Calu3 (cell line): Measurements from ENCODE around the gene BCAS1. TPM values are rescaled to one million over a fixed set of nuclear protein-coding genes. Genes with fewer than 3 reads are reported as not detected.

Experiments
- Bru-seq: library from RNA; stranded (reverse); fragments of 400-500 nt; gene quantifications from one replicate; lab custom pipeline; 2021; lab: Mats Ljungman, UMichigan
- BruChase-seq, 2 experiments: library from RNA; stranded (reverse); fragments of 400-500 nt; gene quantifications; one replicate each; lab custom pipeline; 2021; lab: Mats Ljungman, UMichigan
- BruUV-seq: library from RNA; stranded (reverse); fragments of 400-500 nt; replicated peaks from 2 replicates; lab custom pipeline; 2021; lab: Mats Ljungman, UMichigan
- CTCF ChIA-PET: fragments of 300-600 bp; sonication (Branson Sonifier 250); formaldehyde crosslinking; loops from one replicate; lab custom pipeline; 2022; ENCODE audit warnings: antibody characterized with exemption; lab: Charles Lee
- DNase-seq: peaks from one replicate; pipeline ENCODE4 v3.0.0; 2022
- H3K27ac Mint-ChIP-seq: one replicate; pipeline ENCODE4 v1.8.0; 2022; ENCODE audit warnings: mixed read lengths; ENCODE audit not compliant: unreplicated experiment
- H3K27me3 Mint-ChIP-seq: one replicate; pipeline ENCODE4 v1.8.0; 2022; ENCODE audit warnings: mixed read lengths; ENCODE audit not compliant: unreplicated experiment
- H3K36me3 Mint-ChIP-seq: one replicate; pipeline ENCODE4 v1.8.0; 2022; ENCODE audit warnings: mild to moderate bottlenecking, moderate library complexity, mixed read lengths; ENCODE audit not compliant: insufficient read depth, unreplicated experiment
- H3K4me1 Mint-ChIP-seq: one replicate; pipeline ENCODE4 v1.8.0; 2022; ENCODE audit warnings: mild to moderate bottlenecking, low read depth, mixed read lengths; ENCODE audit not compliant: unreplicated experiment
- H3K4me3 Mint-ChIP-seq: one replicate; pipeline ENCODE4 v1.8.0; 2022; ENCODE audit warnings: mild to moderate bottlenecking, low read depth, moderate library complexity, mixed read lengths; ENCODE audit not compliant: unreplicated experiment
- H3K9me3 Mint-ChIP-seq: one replicate; pipeline ENCODE4 v1.8.0; 2022; ENCODE audit warnings: low read depth, mixed read lengths; ENCODE audit not compliant: unreplicated experiment
- CTCF ChIP-seq: fragments of 200-600 bp; IDR thresholded peaks from one replicate; pipeline ENCODE4 v1.8.0; 2022; ENCODE audit warnings: antibody characterized with exemption; ENCODE audit not compliant: unreplicated experiment
- intact Hi-C: fragments of 100-400 bp; cut with micrococcal nuclease; formaldehyde crosslinking; loops from one replicate; pipeline ENCODE4 v1.10.0; 2022; ENCODE audit not compliant: unreplicated experiment
- long read RNA-seq: library from polyadenylated mRNA; stranded (forward); transcript quantifications from one replicate; pipeline ENCODE4 v2.0.0, GENCODE V29; 2022
- total RNA-seq: library from RNA; stranded (reverse); gene quantifications from 2 replicates; pipeline ENCODE4 v1.2.3, GENCODE V29; 2022

The BCAS1 gene
- total RNA-seq (11.1 and 16.9 TPM in 2 replicates), Bru-seq, nascent RNA (percentile 58 among the genes with signal in this experiment), BruChase-seq, experiment 1, labeled RNA remaining after a 6-hour chase (percentile 48 among the genes with signal in this experiment), BruChase-seq, experiment 2, labeled RNA remaining after a 2-hour chase (percentile 51 among the genes with signal in this experiment)
- long read RNA-seq, transcript BCAS1-202 (12 exons, 3,303 nt): major isoform, 14 of 26 reads
- long read RNA-seq, partial matches to known transcripts: 3 of 26 reads
- long read RNA-seq, other reads (novel, unspliced or antisense): 7 of 26 reads

- BruUV-seq: no TSS peak
- intact Hi-C loops: no loop called here
- CTCF ChIA-PET: interaction anchor here (0.5 to 1.0 kb wide), 2 partner anchors 128 to 250 kb away, joined by 3 read pairs; no protein-coding TSS in a partner anchor
- Mint-ChIP-seq H3K9me3 (no peaks in the 10 kb centered on the region), H3K4me1 (peaks cover 49% of the 10 kb centered on the region), H3K27me3 (no peaks in the 10 kb centered on the region), H3K27ac (peak within 1 kb of the TSS; percentile 83), H3K36me3 (peaks cover 24% of the 10 kb centered on the region), H3K4me3 (peak within 1 kb of the TSS; percentile 66)
- DNase-seq: peak; percentile 76
- no peak for TF ChIP-seq CTCF
Observed at GRCh38 chr20:54070187-54070987, at the start of gene BCAS1. Gene BCAS1 (minus strand): TSS chr20:54070594. CDS start chr20:54058718, 11,876 bp downstream.

GRCh38 chr20:54119744-54120143 is 49.4 kb upstream of the BCAS1 start:
- Mint-ChIP-seq H3K9me3 (peaks cover under 1% of the 10 kb centered on the region), H3K27me3 (no peaks in the 10 kb centered on the region), H3K4me3 (no peak overlapping the region), H3K27ac (peak overlapping the region; percentile 96), H3K4me1 (peaks cover 85% of the 10 kb centered on the region), H3K36me3 (peaks cover 54% of the 10 kb centered on the region)
- DNase-seq: no peak
- intact Hi-C loops: loop anchor here (5.0 kb wide), 1 partner anchor 292 kb away; no protein-coding TSS in a partner anchor
- BruUV-seq: no TSS peak
- CTCF ChIA-PET: no interaction called here
- TF ChIP-seq CTCF: no peak

- peaks cover 4% of the 10 kb centered on the region for H3K9me3 Mint-ChIP-seq
- H3K4me1 Mint-ChIP-seq: peaks cover 85% of the 10 kb centered on the region
- TF ChIP-seq CTCF: no peak
- H3K4me3 Mint-ChIP-seq: no peak overlapping the region
- H3K27me3 Mint-ChIP-seq: no peaks in the 10 kb centered on the region
- intact Hi-C loops: no loop called here
- no TSS peak for BruUV-seq
- no peak for DNase-seq
- peak overlapping the region; percentile 96 for H3K27ac Mint-ChIP-seq
- CTCF ChIA-PET: interaction anchor here (0.7 to 1.8 kb wide), 3 partner anchors 14 to 55 kb away, joined by 3 to 7 read pairs (median 4); partner anchors contain the start of gene CYP24A1
- peaks cover 56% of the 10 kb centered on the region for H3K36me3 Mint-ChIP-seq
Observed at GRCh38 chr20:54118220-54119001, 48.0 kb upstream of the BCAS1 start.
